HG03175 (cell line): ENCODE data around the gene NKX2-3.

Source experiments
- ATAC-seq: cut with Tn5 transposase; IDR thresholded peaks from one replicate; pipeline ENCODE4 v1.9.1; 2021; ENCODE audit warnings: mild to moderate bottlenecking, moderate library complexity; ENCODE audit not compliant: unreplicated experiment

NKX2-3 gene

DNA sequence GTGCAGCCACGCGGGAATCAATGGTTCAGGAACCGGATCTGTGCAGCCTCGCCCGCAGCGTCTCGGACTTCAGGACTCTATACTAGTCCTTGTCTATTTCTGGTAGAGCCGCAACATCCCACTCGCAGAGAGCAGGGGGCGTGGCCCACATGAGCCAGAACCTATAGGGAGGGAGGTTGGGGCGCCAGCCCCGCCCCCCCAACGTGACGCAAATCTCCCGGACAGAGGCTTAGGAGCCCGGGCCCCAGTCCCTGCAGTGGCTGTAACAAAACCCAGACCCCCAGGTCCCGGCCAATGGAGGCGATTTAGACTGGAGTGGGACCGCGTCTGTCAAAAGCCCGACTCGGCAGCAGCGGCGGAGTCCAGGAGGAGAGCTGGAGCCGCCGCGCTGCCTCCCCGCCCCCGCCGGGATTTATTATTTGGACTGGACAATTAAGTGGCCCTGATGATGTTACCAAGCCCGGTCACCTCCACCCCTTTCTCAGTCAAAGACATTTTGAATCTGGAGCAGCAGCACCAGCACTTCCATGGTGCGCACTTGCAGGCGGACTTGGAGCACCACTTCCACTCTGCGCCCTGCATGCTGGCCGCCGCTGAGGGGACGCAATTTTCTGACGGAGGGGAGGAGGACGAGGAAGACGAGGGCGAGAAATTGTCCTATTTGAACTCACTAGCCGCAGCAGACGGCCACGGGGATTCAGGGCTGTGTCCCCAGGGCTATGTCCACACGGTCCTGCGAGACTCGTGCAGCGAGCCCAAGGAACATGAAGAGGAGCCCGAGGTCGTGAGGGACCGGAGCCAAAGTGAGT, at the start of gene NKX2-3:
NKX2-3 (plus strand) TSS at position 256 of the 809 bp plus-strand sequence; CDS start at position 446, 190 bp downstream.
- ATAC-seq, result peak; percentile 54

DNA sequence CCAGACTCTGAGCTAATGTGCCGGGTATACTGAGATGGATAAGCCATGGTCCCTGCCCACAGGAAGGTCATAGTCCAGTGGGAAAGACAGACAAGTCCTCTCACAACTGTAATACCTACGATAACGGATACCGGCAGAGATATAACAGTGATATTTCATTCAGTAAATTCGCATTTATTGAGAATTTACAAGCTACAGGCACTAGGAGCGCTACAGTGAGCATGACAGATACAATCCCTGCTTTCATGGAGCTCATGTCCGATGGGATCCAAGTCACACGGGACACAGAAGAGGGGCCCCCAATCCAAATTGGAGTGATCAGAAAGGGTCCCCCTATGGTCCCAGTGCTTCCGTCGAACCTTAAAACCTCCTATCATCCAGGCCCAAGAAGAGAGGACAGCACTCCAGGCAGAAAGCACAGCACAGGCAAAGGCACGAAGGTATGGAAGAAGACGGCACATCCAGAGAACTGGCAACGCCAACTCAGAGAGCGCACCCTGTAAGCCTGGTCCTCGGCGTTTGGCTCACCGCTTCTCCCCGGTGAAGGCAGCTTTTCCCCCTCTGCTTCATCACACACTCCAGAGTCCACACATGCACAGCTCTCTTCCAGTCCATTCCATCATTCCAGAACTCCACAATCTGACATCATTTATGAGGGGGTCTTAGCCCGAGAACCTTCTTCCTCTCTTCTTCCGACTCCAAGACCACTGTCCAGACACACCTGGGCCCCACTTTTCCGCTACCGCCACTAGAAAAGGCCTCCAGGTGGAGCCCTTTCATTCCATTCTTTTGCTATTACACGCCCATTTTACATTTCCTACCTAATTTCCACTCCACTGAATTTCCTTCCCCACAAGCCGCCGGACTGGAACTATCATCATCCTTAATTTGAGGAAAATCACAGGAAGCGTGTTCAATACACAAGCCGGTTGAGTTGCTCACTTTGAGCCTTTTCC, 47.8 kb upstream of the NKX2-3 start:
- ATAC-seq, result no peak

DNA sequence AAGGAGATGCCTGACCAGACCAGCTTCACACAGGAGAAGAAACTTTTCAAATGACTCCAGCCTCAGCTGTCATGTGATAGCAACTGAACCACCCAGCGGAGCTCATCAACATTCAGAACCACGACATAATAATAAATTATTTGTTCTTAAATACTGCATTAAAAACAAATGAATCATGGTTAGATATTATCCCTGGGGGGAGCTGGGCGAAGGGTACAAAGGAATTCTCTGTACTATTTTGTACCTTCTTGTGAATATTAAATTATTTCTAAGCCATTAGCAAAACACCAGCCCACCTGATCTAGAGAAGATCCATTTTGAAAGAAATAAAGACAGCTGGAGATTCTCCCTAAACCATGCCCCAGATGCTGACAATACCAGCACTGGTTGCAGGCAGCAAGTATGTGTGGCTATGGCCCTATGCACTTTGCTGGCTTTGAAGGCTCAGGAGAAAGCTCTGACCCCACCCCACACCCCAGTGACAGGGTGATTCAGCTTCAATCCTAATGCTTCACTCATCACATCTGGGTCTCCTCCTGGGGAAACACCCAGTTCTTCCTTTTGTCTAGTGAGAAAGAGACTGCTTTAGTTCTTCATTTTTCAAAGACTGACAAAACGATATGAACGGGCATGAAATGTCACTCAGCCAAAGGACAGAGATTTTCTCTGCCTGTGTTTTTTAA, 45.5 kb upstream of the NKX2-3 start:
- ATAC-seq, result no peak

DNA sequence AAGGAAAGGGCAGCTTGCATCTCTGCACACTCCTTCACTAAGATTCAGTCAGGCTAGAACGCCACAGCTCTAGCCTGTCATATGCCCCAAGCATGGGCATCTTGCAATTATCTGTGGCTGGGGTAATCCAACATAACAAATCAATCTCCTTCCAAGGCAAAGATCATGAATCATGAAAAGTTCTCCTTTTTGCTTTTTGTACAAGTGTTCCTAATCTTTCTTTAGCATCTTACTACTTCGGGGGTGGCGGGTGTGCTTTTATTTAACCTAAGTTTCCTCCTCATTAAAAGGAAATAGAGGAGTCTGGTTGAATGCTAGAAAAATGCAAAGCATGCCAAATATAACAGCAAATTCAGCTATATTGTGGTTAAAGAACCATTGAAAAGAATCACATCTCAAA, 43.5 kb upstream of the NKX2-3 start:
- ATAC-seq, result no peak

DNA sequence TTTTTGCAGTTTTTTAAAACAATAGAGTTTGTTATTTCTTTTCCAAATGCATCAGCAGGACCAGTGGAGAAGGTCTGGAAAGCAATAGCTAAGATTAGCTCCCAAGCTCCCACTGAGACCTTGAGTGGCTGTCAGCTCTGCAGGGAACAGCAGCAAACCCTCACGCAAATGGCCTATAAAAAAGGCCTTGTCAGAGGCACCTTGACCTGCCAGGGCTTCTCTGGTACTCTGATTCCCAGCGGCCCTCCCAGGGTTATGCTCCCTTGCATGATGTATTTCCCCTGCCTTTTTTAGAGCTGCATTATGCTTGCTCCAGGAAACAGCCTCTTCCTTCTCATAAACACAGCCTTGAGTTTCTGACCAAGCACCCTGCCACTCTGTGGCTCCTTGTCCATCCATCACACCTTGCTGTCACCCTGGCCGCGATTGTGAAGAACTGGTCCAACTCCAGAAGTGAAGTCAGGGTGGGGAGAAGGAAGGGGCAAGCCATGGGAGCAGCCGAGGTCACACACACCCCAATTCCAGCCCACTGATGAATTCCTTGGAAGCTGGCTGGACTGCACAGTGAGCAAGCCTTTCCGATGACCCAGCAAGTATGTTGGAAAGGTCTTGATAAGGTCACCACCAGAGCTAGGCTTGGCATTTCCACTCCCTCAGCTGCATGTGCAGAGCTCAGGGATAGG, 35.3 kb upstream of the NKX2-3 start:
- no peak for ATAC-seq

DNA sequence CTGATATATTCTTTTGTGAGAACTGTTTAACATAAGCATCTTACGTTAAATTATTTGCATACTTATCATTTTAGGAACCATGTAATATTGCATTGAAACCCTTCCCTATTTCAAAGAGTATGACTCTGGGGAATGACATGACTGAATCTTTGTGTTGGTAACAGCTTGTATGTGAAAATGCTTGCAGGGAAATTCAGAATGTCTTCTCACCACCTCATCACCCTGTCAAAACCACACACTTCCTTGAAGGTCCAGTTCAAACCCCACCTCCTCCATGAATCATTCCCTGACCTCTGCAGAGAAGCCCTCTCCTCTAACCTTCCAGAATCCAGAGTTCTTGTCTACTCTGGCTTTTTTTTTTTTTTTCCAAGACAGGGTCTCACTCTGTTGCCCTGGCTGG, 26.3 kb upstream of the NKX2-3 start:
- ATAC-seq, result no peak

DNA sequence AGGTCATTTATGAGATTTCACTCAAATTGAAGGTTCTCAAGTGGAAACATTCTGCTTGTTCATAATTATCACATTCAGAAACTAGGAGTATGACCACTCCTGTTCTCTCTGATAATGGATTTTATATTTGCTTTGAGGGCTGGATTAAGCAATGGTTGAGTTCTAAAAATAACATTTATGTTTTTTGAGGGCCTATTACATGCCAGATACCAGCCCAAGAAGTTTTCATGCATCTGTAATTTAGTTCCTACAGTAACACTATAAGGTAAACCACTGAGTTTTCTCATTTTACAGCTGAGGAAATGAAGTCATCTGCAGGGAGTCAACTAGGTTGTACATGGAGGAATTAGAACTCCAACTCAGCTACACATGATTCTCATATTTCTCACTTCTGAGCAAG, 25.5 kb upstream of the NKX2-3 start:
- no peak for ATAC-seq

DNA sequence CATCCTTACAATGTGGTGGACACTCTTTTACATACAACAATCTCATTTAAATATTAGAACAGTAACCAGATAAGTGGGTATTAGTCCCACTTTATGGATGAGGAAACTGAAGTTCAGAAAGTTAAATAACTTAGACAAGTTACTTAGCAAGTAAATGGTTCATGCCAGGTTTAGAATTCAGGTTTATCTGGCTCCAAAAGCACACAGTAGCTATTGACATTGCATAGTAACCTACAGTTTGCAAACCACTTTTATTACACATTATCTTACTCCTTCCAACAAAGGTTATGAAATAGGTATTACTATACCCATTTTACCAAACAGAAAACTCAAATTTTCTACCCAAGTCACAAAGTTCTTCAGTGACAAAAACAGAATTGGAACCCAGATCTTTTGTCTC, 19.7 kb upstream of the NKX2-3 start:
- no peak for ATAC-seq

DNA sequence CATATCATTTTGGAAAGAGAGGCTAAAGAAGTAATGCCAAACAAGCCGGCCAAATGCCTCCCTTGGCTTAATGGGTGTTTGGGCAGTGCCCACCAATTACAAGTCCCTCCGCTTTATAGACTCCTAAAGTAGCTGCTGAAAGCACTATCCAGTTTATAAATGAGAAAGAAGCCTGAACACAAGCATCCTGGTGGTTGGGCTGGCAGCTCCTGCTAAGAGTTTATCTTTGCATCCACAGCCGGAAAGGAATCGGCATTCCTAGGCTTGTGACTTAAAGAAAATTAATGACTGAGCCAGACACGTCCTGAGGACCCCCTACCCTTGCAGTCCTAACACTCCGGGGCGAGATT, 13.1 kb upstream of the NKX2-3 start:
- ATAC-seq, result no peak

DNA sequence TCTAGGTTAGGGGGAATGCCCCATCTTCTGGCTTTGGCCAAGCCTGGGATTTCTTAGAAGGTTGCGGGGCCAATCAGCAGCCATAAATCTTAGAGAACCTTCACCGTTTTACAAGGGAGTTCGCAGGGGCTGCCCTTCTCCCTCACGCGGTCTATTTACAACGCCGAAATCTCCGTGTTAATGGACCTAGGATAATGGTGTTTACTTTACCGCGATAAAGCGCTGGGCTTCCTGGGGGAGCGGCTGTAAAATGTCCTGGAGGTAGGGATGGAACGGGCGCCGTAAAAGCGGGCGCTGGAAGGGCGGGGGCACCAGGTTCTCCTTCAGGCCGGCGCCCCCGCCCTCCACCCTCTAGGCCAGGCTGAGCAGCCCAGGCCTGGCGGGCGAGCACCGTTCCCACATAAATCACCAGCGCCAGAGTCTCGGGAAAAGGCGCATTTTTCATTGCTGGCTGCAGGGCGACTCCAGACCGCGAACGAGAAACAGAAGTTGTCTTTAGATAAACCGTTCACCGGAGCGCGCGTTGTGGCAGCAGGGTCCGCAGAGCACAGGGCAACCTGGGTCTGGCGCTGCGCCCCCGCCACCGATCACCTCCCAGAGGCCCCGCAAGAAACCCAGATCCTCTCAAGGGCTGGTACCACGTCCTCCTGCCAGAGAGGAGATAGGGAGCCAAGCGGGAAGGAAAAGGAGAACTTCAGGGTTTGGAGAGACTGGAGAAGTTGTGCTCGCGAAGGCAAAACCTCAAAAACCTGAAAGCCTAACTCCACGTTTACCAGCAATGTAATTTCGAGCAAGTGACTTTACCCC, 12.5 kb upstream of the NKX2-3 start:
- ATAC-seq, result no peak

DNA sequence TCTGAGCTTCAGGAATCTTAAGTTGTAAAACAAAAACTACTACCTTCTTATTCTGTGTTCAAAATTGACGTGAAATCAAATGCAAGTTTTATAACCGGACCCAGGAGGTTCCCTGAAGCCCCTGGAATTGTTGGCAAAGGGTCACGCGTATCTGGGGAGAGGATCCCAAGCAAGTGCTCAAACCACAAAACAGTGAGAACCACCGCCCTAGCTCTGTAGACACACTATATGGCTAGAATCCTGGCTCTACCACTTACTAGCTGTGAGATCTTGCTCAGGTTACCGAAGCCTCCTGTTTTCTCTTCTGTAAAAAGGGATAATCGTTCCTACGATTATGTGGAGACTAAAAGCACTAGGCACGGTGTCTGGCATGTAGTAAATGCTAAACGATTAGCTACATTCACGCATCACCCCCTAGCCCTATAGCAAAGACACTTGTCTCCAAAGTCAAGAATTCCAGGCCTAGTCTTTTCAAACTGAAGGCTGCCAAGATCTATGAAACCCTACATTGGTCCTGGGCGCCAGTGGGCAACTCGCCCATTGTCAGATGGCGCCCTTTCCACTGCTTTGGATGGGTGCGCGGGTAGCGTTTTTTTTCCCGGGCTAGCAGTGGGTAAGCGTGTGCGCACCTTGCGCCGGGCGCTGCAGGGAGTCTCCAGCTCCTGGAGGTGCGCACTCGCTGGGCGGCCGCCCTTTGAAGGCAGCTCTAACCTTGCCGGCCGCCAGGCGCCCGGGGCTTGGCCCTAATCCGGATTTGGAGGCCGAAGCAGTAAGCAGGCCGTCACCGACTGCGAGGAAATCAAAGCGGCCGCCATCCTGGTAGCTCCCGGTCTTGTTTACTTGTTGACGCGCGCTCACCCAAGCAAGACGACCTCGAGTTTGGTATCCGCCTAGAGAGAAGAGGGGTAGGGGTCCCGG, 11.6 kb upstream of the NKX2-3 start:
- no peak for ATAC-seq

DNA sequence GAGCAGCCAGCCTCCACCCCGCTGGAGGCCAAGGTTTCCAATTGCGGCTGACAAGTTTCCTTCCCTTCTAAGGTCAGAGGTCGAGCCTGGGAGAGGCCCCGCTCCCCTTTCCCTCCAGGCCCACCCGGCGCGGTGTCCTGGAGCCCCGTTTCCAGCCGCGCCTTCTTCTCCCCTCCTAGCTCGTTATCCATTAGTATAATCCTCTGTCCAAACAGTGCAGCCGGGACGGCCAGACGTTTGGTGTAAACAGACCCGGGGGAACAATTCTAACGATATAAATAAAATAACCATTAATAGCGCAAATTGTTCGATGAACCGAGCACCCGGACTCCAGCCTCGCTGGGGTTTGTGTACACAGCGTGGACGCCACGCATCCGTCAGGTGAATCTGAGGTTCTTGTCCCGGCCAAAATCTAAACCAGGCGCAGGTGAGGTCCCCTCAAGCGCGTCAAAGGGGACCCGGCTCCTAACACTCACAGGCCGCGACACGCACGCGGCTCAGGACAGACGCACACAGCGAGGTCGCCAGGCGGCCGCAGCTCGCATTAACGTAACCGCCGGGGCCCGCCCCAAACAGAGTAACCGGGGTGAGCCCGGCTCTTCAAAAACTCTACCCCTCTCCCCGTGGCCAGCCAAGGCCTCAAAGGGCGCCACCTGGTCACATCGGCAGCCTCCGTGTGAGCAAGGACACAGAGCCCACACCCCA, 10.8 kb upstream of the NKX2-3 start:
- ATAC-seq, result no peak

DNA sequence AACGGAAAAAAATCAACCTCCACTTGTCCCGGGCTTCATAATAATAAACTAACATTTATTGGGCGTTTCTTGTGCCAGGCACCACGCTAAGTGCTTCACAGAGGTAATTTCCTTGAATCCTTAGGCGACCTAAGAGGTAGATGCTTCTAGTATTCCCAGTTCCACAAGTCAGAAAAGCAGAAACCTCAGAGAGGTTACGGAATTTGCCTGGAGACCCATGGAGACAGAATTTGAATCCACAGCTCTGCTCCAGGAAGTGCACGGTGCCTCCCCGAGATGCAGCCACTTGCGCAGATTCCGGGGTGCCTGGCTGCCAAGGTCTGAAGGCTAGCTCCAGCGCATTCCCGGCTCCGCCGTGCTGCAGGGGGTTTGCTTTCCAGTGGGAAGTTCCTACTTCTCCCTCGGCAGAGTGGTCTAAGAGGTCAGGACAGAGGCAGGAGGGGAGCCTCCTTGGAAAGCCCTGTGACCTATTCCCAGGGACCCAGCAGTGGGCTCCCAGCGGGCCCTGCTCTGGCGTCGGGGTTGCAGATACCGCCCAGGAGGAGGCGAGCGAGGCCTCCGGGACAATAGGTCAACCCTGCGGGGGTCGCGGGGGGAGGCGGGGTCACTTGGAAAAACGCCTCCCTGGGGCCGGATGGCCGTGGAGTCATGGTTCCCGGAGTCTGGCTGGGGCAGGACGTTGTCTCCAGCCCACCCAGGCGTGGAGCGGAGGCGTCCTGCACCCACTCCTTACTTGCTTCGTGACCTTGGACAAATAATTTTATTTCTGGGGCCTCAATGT, 10.1 kb upstream of the NKX2-3 start:
- ATAC-seq, result no peak

DNA sequence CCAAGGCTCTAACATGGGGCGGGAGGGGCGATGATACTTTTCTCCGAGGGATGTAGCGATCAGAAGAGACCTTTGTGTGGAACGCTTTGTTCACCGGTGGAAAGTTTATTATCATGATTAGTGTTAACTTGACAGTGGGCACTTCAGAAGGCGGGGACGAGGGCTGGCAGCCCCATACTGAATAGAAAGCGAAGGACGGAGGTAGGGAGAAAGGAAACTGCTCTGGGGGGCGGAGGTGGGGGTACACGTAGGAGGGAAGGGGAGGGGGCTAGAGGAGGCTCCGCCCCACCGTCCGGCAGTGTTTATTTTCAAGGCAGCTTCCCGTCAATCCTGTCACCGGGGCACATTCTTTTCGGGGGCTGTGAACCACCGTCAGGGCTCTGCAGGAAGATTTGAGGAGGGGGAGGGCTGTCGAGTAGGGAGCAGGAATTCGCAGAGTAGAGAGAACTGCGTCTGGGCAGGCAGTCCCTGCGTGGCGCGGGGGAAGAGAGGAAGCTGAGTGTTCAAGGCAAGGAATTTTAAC, 9.4 kb upstream of the NKX2-3 start:
- ATAC-seq, result no peak

DNA sequence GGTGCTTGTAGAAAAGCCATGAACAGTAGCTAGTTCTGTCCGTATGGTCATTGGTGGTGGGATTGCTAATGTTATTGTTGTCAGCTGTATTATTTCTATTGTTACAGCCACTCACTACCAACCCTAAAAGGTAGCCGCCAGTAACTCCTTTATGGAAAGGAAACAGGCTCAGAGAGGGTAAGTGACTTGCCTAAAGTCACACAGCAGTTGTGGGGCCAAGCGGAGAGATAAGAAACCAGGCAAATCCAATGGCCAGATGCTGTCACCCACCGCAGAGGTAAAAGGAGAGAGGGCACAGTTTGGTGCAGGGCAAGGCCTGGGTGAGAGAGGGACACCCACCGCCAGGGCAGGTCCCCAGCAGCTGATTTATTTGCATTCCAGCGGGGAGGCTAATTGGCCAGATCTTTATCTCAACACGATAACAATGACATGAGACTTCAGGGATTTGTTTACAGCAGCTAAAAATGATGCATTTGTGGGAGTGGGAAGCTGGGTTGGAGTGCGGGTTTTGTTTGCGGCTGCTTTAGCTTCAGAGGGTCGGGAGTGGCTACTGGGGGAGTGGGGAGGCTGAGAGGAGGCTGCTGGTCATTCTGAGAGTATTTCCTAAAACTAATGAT, 8.6 kb upstream of the NKX2-3 start:
- ATAC-seq, result no peak

DNA sequence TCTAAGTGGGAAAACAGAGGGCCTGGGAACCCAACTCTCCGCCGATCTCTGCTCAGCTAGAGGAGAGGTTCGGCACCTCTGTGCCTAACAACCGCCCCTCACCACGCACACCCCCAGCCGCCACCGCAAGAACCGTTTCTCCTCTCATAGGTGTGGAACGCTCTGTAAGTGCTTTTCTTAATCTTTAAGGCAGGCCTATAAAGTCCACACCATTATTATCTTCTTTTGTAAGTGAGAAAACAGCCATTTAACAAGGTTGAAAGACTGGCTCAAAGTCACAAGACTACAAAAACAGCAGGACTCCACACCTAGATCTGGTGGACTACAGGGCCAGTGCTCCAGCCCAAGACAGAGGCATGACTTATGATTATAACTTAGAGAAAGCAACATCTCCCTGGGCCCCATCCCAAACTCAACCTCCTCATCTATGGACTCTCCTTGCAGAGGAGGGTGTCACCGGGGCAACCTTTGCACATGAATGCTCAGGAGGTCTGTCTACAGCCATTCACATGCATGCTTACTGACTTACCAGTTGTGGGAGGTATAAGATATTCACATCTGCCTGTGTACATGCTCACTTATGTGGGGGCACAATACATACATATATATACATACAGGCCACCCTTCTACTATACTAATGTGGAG, 7.9 kb upstream of the NKX2-3 start:
- no peak for ATAC-seq
